SK-N-MC (cell line): Measurements from ENCODE around the gene PLA2G4B.

Experiments
- EZH2 ChIP-seq: fragments of 200-600 bp; sonication (generic); IDR thresholded peaks from one replicate; pipeline ENCODE4 v1.6.1; 2017; ENCODE audit warnings: antibody characterized with exemption
- FOXP2 ChIP-seq: optimal IDR thresholded peaks from 2 replicates; pipeline ENCODE3; 2011; ENCODE audit warnings: mild to moderate bottlenecking, moderate library complexity; ENCODE audit not compliant: insufficient read depth; ENCODE audit errors: extremely low read length, control extremely low read depth
- POLR2AphosphoS5 ChIP-seq: IDR thresholded peaks from 2 replicates; pipeline ENCODE4 v1.6.1; 2012; ENCODE audit warnings: mild to moderate bottlenecking, low read depth, low read length, borderline replicate concordance

DNA sequence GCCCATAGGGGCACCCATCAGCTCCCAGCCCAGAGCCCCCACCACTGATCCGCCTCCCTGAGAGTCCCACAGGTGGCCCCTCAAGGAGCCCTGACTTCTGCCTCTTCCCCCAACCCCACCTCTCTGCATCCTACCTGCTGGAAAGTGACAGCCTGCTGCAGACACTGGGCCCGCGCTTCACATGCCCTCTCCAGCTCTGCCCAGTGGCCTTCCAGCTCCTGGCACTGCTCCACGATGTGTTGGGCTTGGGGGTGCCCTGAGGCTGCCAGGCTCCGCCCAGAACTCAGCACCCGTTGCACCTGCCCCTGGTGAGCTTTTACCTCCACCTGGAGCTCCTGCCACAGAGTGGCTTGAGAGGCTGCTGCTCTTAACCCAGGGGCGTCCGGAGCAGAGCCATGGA is 35.1 kb downstream of the PLA2G4B start:
- no peak for TF ChIP-seq POLR2AphosphoS5
- no peak for TF ChIP-seq EZH2
- TF ChIP-seq FOXP2, result no peak
